ENCODE results near the gene MOB1A. TPM values are rescaled to one million over a fixed set of nuclear protein-coding genes. Genes with fewer than 3 reads are reported as not detected.

MOB1A gene
- total RNA-seq = 117 TPM
- 36.2 TPM for polyA plus RNA-seq (ENCODE audit: insufficient read depth, low read depth, low replicate concordance)
- long read RNA-seq, donor 1, full-length matches to known transcripts = 23 of 28 reads
- long read RNA-seq, donor 1, partial matches to known transcripts = 5 of 28 reads
- long read RNA-seq, donor 1, other reads (novel, unspliced or antisense) = 0 of 28 reads
- long read RNA-seq, donor 2, full-length matches to known transcripts = 30 of 30 reads
- long read RNA-seq, donor 2, partial matches to known transcripts = 0 of 30 reads
- long read RNA-seq, donor 2, other reads (novel, unspliced or antisense) = 0 of 30 reads
- long read RNA-seq, donor 3, full-length matches to known transcripts = 33 of 33 reads
- long read RNA-seq, donor 3, partial matches to known transcripts = 0 of 33 reads
- long read RNA-seq, donor 3, other reads (novel, unspliced or antisense) = 0 of 33 reads
- long read RNA-seq, donor 4, full-length matches to known transcripts = 31 of 31 reads
- long read RNA-seq, donor 4, partial matches to known transcripts = 0 of 31 reads
- long read RNA-seq, donor 4, other reads (novel, unspliced or antisense) = 0 of 31 reads
- long read RNA-seq, donor 5, full-length matches to known transcripts = 3 of 3 reads
- long read RNA-seq, donor 5, partial matches to known transcripts = 0 of 3 reads
- long read RNA-seq, donor 5, other reads (novel, unspliced or antisense) = 0 of 3 reads
- long read RNA-seq, donor 6, full-length matches to known transcripts = 26 of 40 reads
- long read RNA-seq, donor 6, partial matches to known transcripts = 14 of 40 reads
- long read RNA-seq, donor 6, other reads (novel, unspliced or antisense) = 0 of 40 reads
- long read RNA-seq, donor 7, full-length matches to known transcripts = 22 of 42 reads
- long read RNA-seq, donor 7, partial matches to known transcripts = 8 of 42 reads
- long read RNA-seq, donor 7, other reads (novel, unspliced or antisense) = 12 of 42 reads
- long read RNA-seq, donor 8, full-length matches to known transcripts = 15 of 15 reads
- long read RNA-seq, donor 8, partial matches to known transcripts = 0 of 15 reads
- long read RNA-seq, donor 8, other reads (novel, unspliced or antisense) = 0 of 15 reads
- long read RNA-seq, donor 9, full-length matches to known transcripts = 16 of 16 reads
- long read RNA-seq, donor 9, partial matches to known transcripts = 0 of 16 reads
- long read RNA-seq, donor 9, other reads (novel, unspliced or antisense) = 0 of 16 reads
- long read RNA-seq, donor 10, full-length matches to known transcripts = 24 of 31 reads
- long read RNA-seq, donor 10, partial matches to known transcripts = 7 of 31 reads
- long read RNA-seq, donor 10, other reads (novel, unspliced or antisense) = 0 of 31 reads

GRCh38 chr2:74178211-74179062 lies at the start of gene MOB1A:
TSS of gene MOB1A (minus strand) at chr2:74178879. CDS start at chr2:74178674, 205 bp downstream.
- FAIRE-seq = peak; percentile 95
- Histone ChIP-seq H3K9ac (ENCODE audit: low read length in 3 of 3) (peak within 1 kb of the TSS; percentile 57 to 86 (median 85)), H3K4me1 (ENCODE audit: control insufficient read depth in 2 of 3, insufficient read depth in 2 of 3, low read depth in 1 of 3, low read length in 3 of 3) (peaks cover 0 to 4% (median 0%) of the 10 kb centered on the region in 3 donors), H3K27ac (ENCODE audit: low read depth in 2 of 2, low read length in 2 of 2) (peak within 1 kb of the TSS; percentile 92 to 93), H3K27me3 (ENCODE audit: control insufficient read depth, insufficient read depth, low read length) (no peaks in the 10 kb centered on the region), H3K9me3 (ENCODE audit: control insufficient read depth in 2 of 3, insufficient read depth in 1 of 3, low read length in 3 of 3) (no peaks in the 10 kb centered on the region), H3K36me3 (ENCODE audit: control insufficient read depth in 2 of 3, insufficient read depth in 3 of 3, low read length in 3 of 3) (peaks cover 0 to 2% (median 2%) of the 10 kb centered on the region in 3 donors), H3K4me3 (ENCODE audit: low read length in 3 of 3) (peak within 1 kb of the TSS; percentile 80 to 95 (median 85))
- intact Hi-C loops (cut with DNase I) = no loop called here
- peak; percentile 99 to 100 (median 99) for DNase-seq
- peak; percentile 9 for TF ChIP-seq CTCF (IDR thresholded peaks at IDR 0.05; ENCODE audit: borderline replicate concordance, extremely low read depth, insufficient read depth)

- Histone ChIP-seq H3K36me3 (ENCODE audit: control insufficient read depth in 2 of 3, insufficient read depth in 3 of 3, low read length in 3 of 3) (no peaks in the 10 kb centered on the region), H3K9me3 (ENCODE audit: control insufficient read depth in 2 of 3, insufficient read depth in 1 of 3, low read length in 3 of 3) (no peaks in the 10 kb centered on the region), H3K27me3 (ENCODE audit: control insufficient read depth, insufficient read depth, low read length) (no peaks in the 10 kb centered on the region), H3K9ac (ENCODE audit: low read length in 3 of 3) (no peak overlapping the region), H3K27ac (ENCODE audit: low read depth in 2 of 2, low read length in 2 of 2) (no peak overlapping the region), H3K4me1 (ENCODE audit: control insufficient read depth in 2 of 3, insufficient read depth in 2 of 3, low read depth in 1 of 3, low read length in 3 of 3) (peaks cover 0 to 5% (median 0%) of the 10 kb centered on the region in 3 donors), H3K4me3 (ENCODE audit: low read length in 3 of 3) (no peak overlapping the region)
- DNase-seq (no peak), FAIRE-seq (no peak)
- intact Hi-C loops (cut with DNase I) = no loop called here
- TF ChIP-seq CTCF (IDR thresholded peaks at IDR 0.05; ENCODE audit: borderline replicate concordance, extremely low read depth, insufficient read depth) = no peak
Measured at GRCh38 chr2:74227646-74228045, 49.0 kb upstream of the MOB1A start.

Measured in kidney (tissue), 22 donors.